OCI-LY3 (cell line): ENCODE results near the gene TRIM2.

Experiments
- EZH2phosphoT487 ChIP-seq: fragments of 200-600 bp; shearing (Covaris generic); IDR thresholded peaks from 2 replicates; pipeline ENCODE4 v1.6.1; 2018; ENCODE audit warnings: antibody characterized with exemption, mixed run types, low read depth
- TF ChIP-seq, protein P1 (sequence below): fragments of 200-600, 300-600 bp; sonication (generic); IDR thresholded peaks from 2 replicates; pipeline ENCODE4 v1.5.1; 2014; ENCODE audit warnings: antibody characterized with exemption, low read length, low read depth

- TF ChIP-seq, protein P1, sequence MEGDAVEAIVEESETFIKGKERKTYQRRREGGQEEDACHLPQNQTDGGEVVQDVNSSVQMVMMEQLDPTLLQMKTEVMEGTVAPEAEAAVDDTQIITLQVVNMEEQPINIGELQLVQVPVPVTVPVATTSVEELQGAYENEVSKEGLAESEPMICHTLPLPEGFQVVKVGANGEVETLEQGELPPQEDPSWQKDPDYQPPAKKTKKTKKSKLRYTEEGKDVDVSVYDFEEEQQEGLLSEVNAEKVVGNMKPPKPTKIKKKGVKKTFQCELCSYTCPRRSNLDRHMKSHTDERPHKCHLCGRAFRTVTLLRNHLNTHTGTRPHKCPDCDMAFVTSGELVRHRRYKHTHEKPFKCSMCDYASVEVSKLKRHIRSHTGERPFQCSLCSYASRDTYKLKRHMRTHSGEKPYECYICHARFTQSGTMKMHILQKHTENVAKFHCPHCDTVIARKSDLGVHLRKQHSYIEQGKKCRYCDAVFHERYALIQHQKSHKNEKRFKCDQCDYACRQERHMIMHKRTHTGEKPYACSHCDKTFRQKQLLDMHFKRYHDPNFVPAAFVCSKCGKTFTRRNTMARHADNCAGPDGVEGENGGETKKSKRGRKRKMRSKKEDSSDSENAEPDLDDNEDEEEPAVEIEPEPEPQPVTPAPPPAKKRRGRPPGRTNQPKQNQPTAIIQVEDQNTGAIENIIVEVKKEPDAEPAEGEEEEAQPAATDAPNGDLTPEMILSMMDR = no peak
- no peak for TF ChIP-seq EZH2phosphoT487
Observed at GRCh38 chr4:153372967-153373562, 168.8 kb downstream of the TRIM2 start.
